Endothelial cell of umbilical vein (primary cell): Measurements from ENCODE around the gene MROH2A. TPM values are rescaled to one million over a fixed set of nuclear protein-coding genes. Genes with fewer than 3 reads are reported as not detected.

Experiments used
- BruUV-seq: library from RNA; stranded (reverse); fragments of 400-500 nt; replicated peaks from 2 replicates; lab custom pipeline; 2021; lab: Mats Ljungman, UMichigan
- CTCF ChIA-PET: fragments of 300-600, 350-600 bp; sonication (Branson Sonifier 250); formaldehyde crosslinking; loops from one replicate; lab custom pipeline; 2021; ENCODE audit warnings: antibody characterized with exemption, inconsistent platforms; lab: Charles Lee
- POLR2A ChIA-PET: fragments of 300-600, 350-600 bp; sonication (Branson Sonifier 250); formaldehyde crosslinking; loops from one replicate; lab custom pipeline; 2021; ENCODE audit warnings: antibody characterized with exemption, inconsistent platforms; lab: Charles Lee
- DNase-seq: peaks from one replicate; pipeline ENCODE4 v3.0.0-alpha.2; 2011; ENCODE audit warnings: low read depth, low spot score
- FAIRE-seq: peaks from 2 replicates; lab custom pipeline; 2011; peaks lifted over from hg19 to GRCh38; lab: Jason Lieb, UNC
- H2AFZ ChIP-seq: 2 replicates; pipeline ENCODE4 v1.6.0; 2012; ENCODE audit warnings: low read depth, low read length, control low read depth, inconsistent platforms
- H3K27ac ChIP-seq: 2 replicates; pipeline ENCODE4 v1.5.1; 2011; ENCODE audit warnings: low read depth, mild to moderate bottlenecking, control low read depth, low read length, moderate library complexity; ENCODE audit not compliant: insufficient read depth
- H3K27me3 ChIP-seq, 2 experiments: 2 replicates each; pipeline versions ENCODE4 v1.6.0 to v1.6.1; 2011; ENCODE audit warnings: low read length in 2 of 2, mixed read lengths in 1 of 2; ENCODE audit not compliant: control insufficient read depth in 2 of 2, insufficient read depth in 2 of 2
- H3K36me3 ChIP-seq, 2 experiments: 2 replicates in 1 of 2; 3 replicates in 1 of 2; pipeline ENCODE4 v1.5.1; 2011; ENCODE audit warnings: low read length in 2 of 2, mild to moderate bottlenecking in 1 of 2, moderate library complexity in 1 of 2; ENCODE audit not compliant: control insufficient read depth in 2 of 2, insufficient read depth in 2 of 2; ENCODE audit errors: extremely low read depth in 1 of 2
- H3K4me1 ChIP-seq: 3 replicates; pipeline ENCODE4 v1.5.1; 2011; ENCODE audit warnings: mild to moderate bottlenecking, low read length; ENCODE audit not compliant: control insufficient read depth, insufficient read depth; ENCODE audit errors: extremely low read depth
- H3K4me2 ChIP-seq: 2 replicates; pipeline ENCODE4 v1.6.1; 2011; ENCODE audit warnings: low read length, control low read depth, mixed read lengths; ENCODE audit not compliant: insufficient read depth
- H3K4me3 ChIP-seq, 3 experiments: fragments of 200-600 bp in 1 of 3; sonication (generic), shearing (Covaris generic) in 1 of 3; replicated peaks in 1 of 3; 2 replicates each; pipeline ENCODE4 v1.5.1; 2011 to 2016; ENCODE audit warnings: control low read depth in 3 of 3, low read length in 3 of 3, mild to moderate bottlenecking in 2 of 3, inconsistent platforms in 1 of 3, low read depth in 1 of 3, moderate library complexity in 1 of 3; ENCODE audit not compliant: insufficient read depth in 1 of 3
- H3K79me2 ChIP-seq: 2 replicates; pipeline ENCODE4 v1.6.0; 2012; ENCODE audit warnings: low read length, inconsistent platforms; ENCODE audit not compliant: control insufficient read depth, insufficient read depth
- H3K9ac ChIP-seq: replicated peaks from 2 replicates; pipeline ENCODE3; 2011; ENCODE audit warnings: low read length, control low read depth; ENCODE audit not compliant: insufficient read depth; ENCODE audit errors: extremely low read depth
- H3K9me1 ChIP-seq: replicated peaks from 3 replicates; pipeline ENCODE4 v1.6.0; 2011; ENCODE audit warnings: mild to moderate bottlenecking, low read length; ENCODE audit not compliant: control insufficient read depth, insufficient read depth; ENCODE audit errors: extremely low read depth
- H3K9me3 ChIP-seq: replicated peaks from 2 replicates; pipeline ENCODE4 v1.5.1; 2012; ENCODE audit warnings: low read length, inconsistent platforms; ENCODE audit not compliant: control insufficient read depth, insufficient read depth
- H4K20me1 ChIP-seq: replicated peaks from 2 replicates; pipeline ENCODE3; 2011; ENCODE audit warnings: mild to moderate bottlenecking, low read length; ENCODE audit not compliant: control insufficient read depth, insufficient read depth; ENCODE audit errors: extremely low read depth
- EZH2 ChIP-seq: IDR thresholded peaks from 2 replicates; pipeline ENCODE4 v1.6.1; 2012; ENCODE audit warnings: borderline replicate concordance, low read depth, mild to moderate bottlenecking, moderate library complexity, low read length, inconsistent platforms; ENCODE audit not compliant: severe bottlenecking
- FOS ChIP-seq: IDR thresholded peaks from 2 replicates; pipeline ENCODE4 v1.6.1; 2011; ENCODE audit warnings: mild to moderate bottlenecking, low read length, moderate library complexity, borderline replicate concordance; ENCODE audit not compliant: insufficient read depth
- GATA2 ChIP-seq: IDR thresholded peaks from 2 replicates; pipeline ENCODE4 v1.7.0; 2011; ENCODE audit warnings: low read depth, mild to moderate bottlenecking, moderate library complexity, mixed read lengths, low read length; ENCODE audit not compliant: insufficient read length, insufficient read depth
- JUN ChIP-seq: IDR thresholded peaks from 2 replicates; pipeline ENCODE4 v1.6.1; 2011; ENCODE audit warnings: borderline replicate concordance, low read depth; ENCODE audit not compliant: insufficient read length, insufficient read depth
- MYC ChIP-seq: IDR thresholded peaks from one replicate; pipeline ENCODE4 v1.6.1; 2011; ENCODE audit warnings: mild to moderate bottlenecking, low read depth, low read length
- POLR2A ChIP-seq: IDR thresholded peaks from 2 replicates; pipeline ENCODE4 v1.6.1; 2012; ENCODE audit warnings: low read depth, mild to moderate bottlenecking, control low read depth, low read length
- POLR2AphosphoS5 ChIP-seq: IDR thresholded peaks from 2 replicates; pipeline ENCODE4 v1.6.1; 2012; ENCODE audit warnings: low read depth, mild to moderate bottlenecking, control low read depth, low read length, moderate library complexity; ENCODE audit not compliant: insufficient read depth
- dilution Hi-C: fragments of 300-500 bp; cut with MboI; formaldehyde crosslinking; loops from one replicate; pipeline ENCODE4 v1.15.0; 2019; ENCODE audit warnings: low sequenced_read_pairs; ENCODE audit not compliant: extremely low pct_ligation_motif_present
- intact Hi-C: fragments of 100-400 bp; cut with micrococcal nuclease; formaldehyde crosslinking; loops from one replicate; pipeline ENCODE4 v1.10.0; 2022
- polyA plus RNA-seq, 4 experiments: library from polyadenylated mRNA; depleted of rRNA in 3 of 4; stranded (reverse) in 3 of 4; unstranded in 1 of 4; fragments of >200 nt; gene quantifications; 2 replicates each; pipeline versions ENCODE4 v1.2.1 to v1.2.3, GENCODE V29; 2011 to 2012; ENCODE audit warnings: missing spikeins in 1 of 4
- total RNA-seq: library from RNA; stranded (reverse); gene quantifications from 2 replicates; pipeline ENCODE4 v1.2.3, GENCODE V29; 2021
- TF ChIP-seq, protein P1 (sequence below), 2 donors: IDR thresholded peaks; 1 replicate in 1 of 2; 2 replicates in 1 of 2; pipeline ENCODE4 v1.5.1; 2011; ENCODE audit warnings: low read length in 2 of 2, mild to moderate bottlenecking in 2 of 2, moderate library complexity in 2 of 2, control low read depth in 1 of 2, inconsistent platforms in 1 of 2, low read depth in 1 of 2; ENCODE audit not compliant: insufficient read depth in 1 of 2; ENCODE audit errors: extremely low read depth in 1 of 2
- TF ChIP-seq, protein P2 (sequence below): IDR thresholded peaks from 2 replicates; pipeline ENCODE4 v1.6.1; 2011; ENCODE audit not compliant: insufficient read depth, insufficient read length

The MROH2A gene
- total and polyA plus RNA-seq, 2 donors (not counting 3 experiments of a cell fraction or from before 2014, with no cell fraction given), result not detected

- FAIRE-seq (no peak), DNase-seq (no peak)
- Histone ChIP-seq H3K79me2 (no peaks in the 10 kb centered on the region), H2AFZ (no peak overlapping the region), H3K27ac (no peak overlapping the region), H3K9me3 (no peaks in the 10 kb centered on the region), H3K9me1 (no peaks in the 10 kb centered on the region), H3K4me2 (no peak overlapping the region), H3K9ac (no peak overlapping the region), H3K4me1 (no peaks in the 10 kb centered on the region), H3K27me3 (no peaks in the 10 kb centered on the region), H3K36me3 (no peaks in the 10 kb centered on the region), H3K4me3 (no peak overlapping the region), H4K20me1 (no peaks in the 10 kb centered on the region)
- ChIA-PET CTCF (no interaction called here), POLR2A (no interaction called here)
- dilution Hi-C loops (no loop called here), intact Hi-C loops (no loop called here)
- BruUV-seq, result no TSS peak
- TF ChIP-seq EZH2 (no peak), GATA2 (no peak), MYC (no peak), POLR2A (no peak), POLR2AphosphoS5 (no peak), JUN (no peak), FOS (no peak)
- TF ChIP-seq, protein P1, sequence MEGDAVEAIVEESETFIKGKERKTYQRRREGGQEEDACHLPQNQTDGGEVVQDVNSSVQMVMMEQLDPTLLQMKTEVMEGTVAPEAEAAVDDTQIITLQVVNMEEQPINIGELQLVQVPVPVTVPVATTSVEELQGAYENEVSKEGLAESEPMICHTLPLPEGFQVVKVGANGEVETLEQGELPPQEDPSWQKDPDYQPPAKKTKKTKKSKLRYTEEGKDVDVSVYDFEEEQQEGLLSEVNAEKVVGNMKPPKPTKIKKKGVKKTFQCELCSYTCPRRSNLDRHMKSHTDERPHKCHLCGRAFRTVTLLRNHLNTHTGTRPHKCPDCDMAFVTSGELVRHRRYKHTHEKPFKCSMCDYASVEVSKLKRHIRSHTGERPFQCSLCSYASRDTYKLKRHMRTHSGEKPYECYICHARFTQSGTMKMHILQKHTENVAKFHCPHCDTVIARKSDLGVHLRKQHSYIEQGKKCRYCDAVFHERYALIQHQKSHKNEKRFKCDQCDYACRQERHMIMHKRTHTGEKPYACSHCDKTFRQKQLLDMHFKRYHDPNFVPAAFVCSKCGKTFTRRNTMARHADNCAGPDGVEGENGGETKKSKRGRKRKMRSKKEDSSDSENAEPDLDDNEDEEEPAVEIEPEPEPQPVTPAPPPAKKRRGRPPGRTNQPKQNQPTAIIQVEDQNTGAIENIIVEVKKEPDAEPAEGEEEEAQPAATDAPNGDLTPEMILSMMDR (IDR thresholded peaks at IDR 0.05; ENCODE audit: extremely low read depth in 1 of 2, insufficient read depth in 1 of 2, low read depth in 1 of 2, low read length in 2 of 2), result no peak
- TF ChIP-seq, protein P2, sequence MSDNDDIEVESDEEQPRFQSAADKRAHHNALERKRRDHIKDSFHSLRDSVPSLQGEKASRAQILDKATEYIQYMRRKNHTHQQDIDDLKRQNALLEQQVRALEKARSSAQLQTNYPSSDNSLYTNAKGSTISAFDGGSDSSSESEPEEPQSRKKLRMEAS, result no peak
These were observed 25.9 kb downstream of the MROH2A start for GRCh38 chr2:233803994-233804393.
